GM10248 (cell line): ENCODE measurements around the gene ARPC5L.

Source experiments
- CTCF ChIA-PET: fragments of 300-600 bp; sonication (Branson Sonifier 250); formaldehyde crosslinking; extraction: SDS; loops from one replicate; lab custom pipeline; 2021; ENCODE audit warnings: antibody characterized with exemption; lab: Yijun Ruan, JAX
- POLR2A ChIA-PET: fragments of 350-650 bp; sonication (Branson Sonifier 250); formaldehyde crosslinking; extraction: SDS; loops from one replicate; lab custom pipeline; 2020; ENCODE audit warnings: antibody characterized with exemption; lab: Yijun Ruan, JAX
- DNase-seq: peaks from one replicate; pipeline ENCODE4 v3.0.0; 2012; ENCODE audit errors: extremely low spot score
- TF ChIP-seq, protein P1 (sequence below): IDR thresholded peaks from 2 replicates; pipeline ENCODE4 v1.5.1; 2012; ENCODE audit warnings: mild to moderate bottlenecking, low read depth; ENCODE audit errors: extremely low read depth, missing control alignments, control extremely low read depth

Gene ARPC5L

DNA sequence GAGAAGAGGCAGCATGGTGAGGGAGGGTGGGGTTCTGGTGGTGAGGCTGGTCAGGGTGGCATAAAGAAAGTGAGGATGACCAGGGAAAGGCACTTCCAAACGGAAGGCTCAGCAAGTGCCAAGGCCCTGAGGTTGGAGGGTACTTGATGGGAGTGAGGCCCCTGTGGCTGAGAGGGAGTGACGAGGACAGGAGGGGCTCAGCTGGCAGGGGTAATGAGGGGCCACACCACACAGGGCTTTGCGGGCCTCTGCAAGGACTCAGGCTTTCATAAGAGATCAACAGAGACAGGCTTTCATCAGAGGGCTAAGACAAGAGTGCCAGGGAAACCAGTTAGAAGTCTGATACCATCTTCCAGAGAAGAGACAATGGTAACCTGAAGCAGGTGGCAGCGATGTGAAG, 23.6 kb downstream of the ARPC5L start:
- ChIA-PET POLR2A (interaction anchor here (0.7 kb wide), 1 partner anchor 32 kb away, joined by 5 read pairs; no protein-coding TSS in a partner anchor), CTCF (interaction anchor here (1.6 to 3.6 kb wide), 3 partner anchors 8 to 11 kb away, joined by 5 to 15 read pairs (median 6); no protein-coding TSS in a partner anchor)
- no peak for DNase-seq
- TF ChIP-seq, protein P1, sequence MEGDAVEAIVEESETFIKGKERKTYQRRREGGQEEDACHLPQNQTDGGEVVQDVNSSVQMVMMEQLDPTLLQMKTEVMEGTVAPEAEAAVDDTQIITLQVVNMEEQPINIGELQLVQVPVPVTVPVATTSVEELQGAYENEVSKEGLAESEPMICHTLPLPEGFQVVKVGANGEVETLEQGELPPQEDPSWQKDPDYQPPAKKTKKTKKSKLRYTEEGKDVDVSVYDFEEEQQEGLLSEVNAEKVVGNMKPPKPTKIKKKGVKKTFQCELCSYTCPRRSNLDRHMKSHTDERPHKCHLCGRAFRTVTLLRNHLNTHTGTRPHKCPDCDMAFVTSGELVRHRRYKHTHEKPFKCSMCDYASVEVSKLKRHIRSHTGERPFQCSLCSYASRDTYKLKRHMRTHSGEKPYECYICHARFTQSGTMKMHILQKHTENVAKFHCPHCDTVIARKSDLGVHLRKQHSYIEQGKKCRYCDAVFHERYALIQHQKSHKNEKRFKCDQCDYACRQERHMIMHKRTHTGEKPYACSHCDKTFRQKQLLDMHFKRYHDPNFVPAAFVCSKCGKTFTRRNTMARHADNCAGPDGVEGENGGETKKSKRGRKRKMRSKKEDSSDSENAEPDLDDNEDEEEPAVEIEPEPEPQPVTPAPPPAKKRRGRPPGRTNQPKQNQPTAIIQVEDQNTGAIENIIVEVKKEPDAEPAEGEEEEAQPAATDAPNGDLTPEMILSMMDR: no peak

DNA sequence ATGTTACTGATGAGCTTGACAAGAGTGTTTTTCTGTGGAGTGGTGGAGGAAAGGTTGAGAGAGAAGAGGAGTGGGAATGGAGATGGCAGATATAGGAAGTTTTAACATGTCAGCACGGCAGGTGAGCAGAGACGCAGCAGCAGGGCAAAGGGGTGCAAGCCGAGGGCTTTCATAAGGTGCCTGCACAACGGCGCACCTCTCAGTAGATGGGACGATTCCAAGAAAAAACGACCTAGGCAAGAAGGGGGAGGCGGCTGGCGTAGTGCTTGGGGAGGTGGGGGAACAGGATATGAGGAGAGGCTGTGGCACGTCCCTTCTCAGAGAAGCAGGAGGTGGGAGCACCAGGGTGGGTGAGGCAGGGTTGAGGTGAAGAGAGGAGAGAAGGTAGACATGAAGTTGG, 24.5 kb downstream of the ARPC5L start:
- DNase-seq: no peak
- CTCF ChIA-PET: interaction anchor here (1.6 to 1.7 kb wide), 2 partner anchors 9 to 12 kb away, joined by 5 to 6 read pairs; no protein-coding TSS in a partner anchor
- POLR2A ChIA-PET: interaction anchor here (0.6 kb wide), 1 partner anchor 394 kb away, joined by 5 read pairs; no protein-coding TSS in a partner anchor
- TF ChIP-seq, protein P1: no peak

DNA sequence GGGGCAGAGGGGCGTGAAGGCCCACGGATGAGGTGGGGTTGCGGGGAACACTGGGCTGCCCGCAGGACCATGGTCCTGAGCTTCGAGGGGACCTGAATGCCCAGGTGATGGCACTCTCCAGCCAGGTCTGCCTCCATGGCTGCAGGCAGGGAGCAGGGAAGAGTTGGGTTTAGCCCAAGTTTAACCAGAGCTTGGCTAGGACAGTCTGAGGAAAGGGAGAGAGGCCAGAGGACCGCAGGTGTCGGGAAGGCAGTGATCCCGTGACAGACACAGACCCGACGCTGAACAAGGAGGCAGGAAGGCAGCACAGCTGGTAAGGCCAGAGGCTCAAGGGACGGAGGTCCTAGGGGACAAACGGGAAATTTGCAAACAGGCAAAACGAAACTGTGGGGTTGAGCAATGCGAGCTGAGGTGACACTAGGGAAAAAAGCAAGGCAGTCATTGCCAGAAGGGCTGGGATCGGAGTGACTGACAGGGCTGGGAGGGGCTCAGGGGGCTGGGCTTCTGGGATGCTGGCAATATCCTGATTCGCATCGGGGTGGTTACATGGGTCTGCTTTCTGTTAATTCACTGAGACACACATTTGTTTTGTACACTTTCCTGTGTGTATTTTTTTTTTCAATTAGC, 25.0 kb downstream of the ARPC5L start:
- ChIA-PET CTCF (interaction anchor here (1.6 to 1.7 kb wide), 2 partner anchors 10 to 12 kb away, joined by 5 to 6 read pairs; no protein-coding TSS in a partner anchor), POLR2A (interaction anchor here (0.6 kb wide), 1 partner anchor 395 kb away, joined by 5 read pairs; no protein-coding TSS in a partner anchor)
- no peak for DNase-seq
- TF ChIP-seq, protein P1: no peak

DNA sequence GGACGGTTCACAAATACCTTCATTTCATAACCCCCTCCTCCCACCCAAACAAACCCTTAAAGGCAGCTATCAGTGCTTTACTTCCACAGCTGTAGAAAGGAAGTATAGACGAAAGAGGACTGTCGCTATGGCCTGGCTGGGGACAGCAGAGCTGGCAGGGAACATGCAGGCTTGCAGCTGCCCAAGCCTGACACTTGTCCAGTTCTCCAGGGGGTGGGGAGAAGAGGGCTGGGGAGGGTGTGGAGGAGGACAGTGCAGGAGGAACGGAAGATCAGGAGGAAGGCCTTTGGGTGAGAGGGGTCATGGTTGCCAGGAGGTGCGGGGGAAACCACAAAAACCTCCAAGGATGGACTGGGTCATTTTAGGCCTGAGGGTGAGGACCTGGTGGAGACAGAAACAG, 25.9 kb downstream of the ARPC5L start:
- POLR2A ChIA-PET: no interaction called here
- no peak for DNase-seq
- TF ChIP-seq, protein P1: no peak
- CTCF ChIA-PET: interaction anchor here (1.3 kb wide), 1 partner anchor 14 kb away, joined by 3 read pairs; no protein-coding TSS in a partner anchor

DNA sequence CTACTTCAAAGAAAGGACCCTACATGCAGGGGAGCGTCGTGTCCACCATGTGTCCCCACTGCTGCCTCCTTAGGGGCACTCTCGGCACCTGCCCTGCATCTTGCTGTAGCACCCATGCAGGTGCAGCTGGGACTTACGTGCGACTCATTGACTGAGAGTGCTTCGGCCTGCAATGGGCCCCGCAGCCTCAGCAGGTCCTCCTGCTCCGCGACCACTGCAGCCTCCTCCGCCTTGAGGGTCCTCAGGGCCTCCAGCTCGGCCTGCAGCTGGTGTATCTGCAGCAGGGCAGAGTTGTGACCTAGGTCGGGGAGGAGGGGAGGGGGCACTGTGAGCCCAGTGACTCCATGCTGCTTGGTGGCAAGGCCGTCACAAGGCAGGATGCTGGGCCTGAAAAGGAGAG, 27.1 kb downstream of the ARPC5L start:
- ChIA-PET POLR2A (no interaction called here), CTCF (interaction anchor here (1.1 to 2.6 kb wide), 4 partner anchors 13 to 115 kb away, joined by 3 to 12 read pairs (median 4); partner anchors contain the start of genes OLFML2A and WDR38)
- TF ChIP-seq, protein P1: no peak
- DNase-seq: no peak

DNA sequence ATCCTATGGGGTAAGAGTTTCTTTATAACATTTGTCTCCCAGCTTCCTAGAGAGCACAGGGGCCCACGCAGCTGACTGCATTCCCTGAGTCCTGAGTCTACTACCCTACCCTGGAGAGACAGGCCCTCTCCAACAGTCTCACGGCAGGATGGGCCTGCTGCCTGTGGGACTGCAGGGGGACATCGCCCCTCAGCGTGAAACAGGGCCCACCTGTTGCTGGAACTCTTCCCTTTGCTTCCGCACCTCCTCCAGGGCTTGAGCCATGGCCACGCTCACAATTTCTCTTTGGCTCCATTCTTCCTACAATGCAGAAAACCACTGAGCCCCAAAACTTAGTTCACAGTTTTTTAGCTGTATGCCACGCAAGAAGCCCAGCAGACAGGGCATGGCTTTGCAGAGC, 28.2 kb downstream of the ARPC5L start:
- no peak for DNase-seq
- CTCF ChIA-PET: interaction anchor here (1.5 to 2.6 kb wide), 3 partner anchors 38 to 116 kb away, joined by 4 to 12 read pairs (median 8); partner anchors contain the start of genes OLFML2A and WDR38
- TF ChIP-seq, protein P1: no peak
- POLR2A ChIA-PET: no interaction called here
